ENCODE measurements around the gene NPEPL1.

DNA sequence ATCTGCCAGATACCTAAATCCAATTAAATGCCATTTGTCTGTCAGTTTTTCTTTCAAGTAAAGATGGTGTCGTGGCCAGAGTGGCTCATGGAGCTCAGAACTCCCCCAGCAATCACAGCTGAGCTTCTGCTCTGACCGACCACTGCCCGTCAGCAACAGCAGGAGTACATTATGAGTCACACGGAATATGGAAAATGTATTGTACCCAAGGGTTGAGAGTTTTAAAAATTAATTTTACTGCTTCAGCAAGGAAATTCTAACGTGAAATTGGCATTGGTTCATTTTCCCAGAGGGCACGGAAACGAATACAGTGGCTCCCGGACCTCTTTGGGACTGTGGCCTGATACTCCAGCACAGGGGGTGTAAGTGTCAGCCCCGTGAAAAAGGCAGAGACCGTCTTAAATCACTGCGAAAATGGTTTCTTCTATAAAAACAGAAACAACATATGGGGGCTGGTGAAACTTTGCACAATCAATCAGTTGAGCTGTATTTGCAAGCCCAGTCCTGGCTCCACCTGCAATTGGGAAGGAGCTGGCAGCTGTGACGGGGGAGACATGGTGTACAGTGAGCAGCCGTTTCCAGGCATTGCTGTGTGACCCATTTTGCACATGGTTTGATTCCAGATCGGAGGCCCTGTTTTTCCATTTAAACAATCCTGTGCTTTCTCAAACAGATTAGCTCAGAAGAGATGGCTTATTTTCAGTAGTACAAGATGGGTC lies 12.8 kb downstream of the NPEPL1 start:
- TF ChIP-seq CTCF (IDR thresholded peaks at IDR 0.05) (no peak), POLR2A (IDR thresholded peaks at IDR 0.05) (no peak), POLR2AphosphoS5 (IDR thresholded peaks at IDR 0.05) (no peak)

Data from breast epithelium (tissue), 3 donors.